Measurements from ENCODE around the gene ZNF746.
"Not testable (repeated sequence)": the region's sequence is repeated elsewhere in the genome, so short reads cannot be mapped to it uniquely, and the experiment has no call there.

ZNF746 gene

DNA sequence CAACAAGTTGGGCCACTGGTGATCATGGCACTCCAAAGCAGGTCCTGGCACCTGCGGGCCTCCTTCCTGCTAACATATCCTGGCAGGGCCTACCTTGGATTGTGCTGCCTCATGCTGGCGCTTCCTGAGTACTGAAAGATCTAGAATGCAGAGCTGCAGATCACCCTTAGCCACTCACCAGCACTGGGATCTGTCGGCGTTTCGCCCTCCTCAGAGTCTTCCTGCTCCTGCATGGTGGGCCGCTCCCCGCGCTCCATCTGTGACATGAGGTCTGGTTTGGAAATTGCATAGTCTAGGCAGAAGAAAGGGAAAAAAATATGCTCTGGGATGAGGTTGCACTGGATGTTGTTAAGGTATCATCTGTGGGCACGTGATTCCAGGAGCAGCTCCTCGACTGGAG is 46.8 kb downstream of the ZNF746 start:
- TF ChIP-seq, protein P1, sequence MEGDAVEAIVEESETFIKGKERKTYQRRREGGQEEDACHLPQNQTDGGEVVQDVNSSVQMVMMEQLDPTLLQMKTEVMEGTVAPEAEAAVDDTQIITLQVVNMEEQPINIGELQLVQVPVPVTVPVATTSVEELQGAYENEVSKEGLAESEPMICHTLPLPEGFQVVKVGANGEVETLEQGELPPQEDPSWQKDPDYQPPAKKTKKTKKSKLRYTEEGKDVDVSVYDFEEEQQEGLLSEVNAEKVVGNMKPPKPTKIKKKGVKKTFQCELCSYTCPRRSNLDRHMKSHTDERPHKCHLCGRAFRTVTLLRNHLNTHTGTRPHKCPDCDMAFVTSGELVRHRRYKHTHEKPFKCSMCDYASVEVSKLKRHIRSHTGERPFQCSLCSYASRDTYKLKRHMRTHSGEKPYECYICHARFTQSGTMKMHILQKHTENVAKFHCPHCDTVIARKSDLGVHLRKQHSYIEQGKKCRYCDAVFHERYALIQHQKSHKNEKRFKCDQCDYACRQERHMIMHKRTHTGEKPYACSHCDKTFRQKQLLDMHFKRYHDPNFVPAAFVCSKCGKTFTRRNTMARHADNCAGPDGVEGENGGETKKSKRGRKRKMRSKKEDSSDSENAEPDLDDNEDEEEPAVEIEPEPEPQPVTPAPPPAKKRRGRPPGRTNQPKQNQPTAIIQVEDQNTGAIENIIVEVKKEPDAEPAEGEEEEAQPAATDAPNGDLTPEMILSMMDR (IDR thresholded peaks at IDR 0.05): no peak
- H3K9me3 ChIP-seq: no peaks in the 10 kb centered on the region
- H3K36me3 ChIP-seq: peaks cover 9% of the 10 kb centered on the region
- H3K27me3 ChIP-seq: no peaks in the 10 kb centered on the region
- H3K27ac ChIP-seq: no peak overlapping the region
- H3K4me1 ChIP-seq (ENCODE audit: control insufficient read depth in 1 of 2, insufficient read depth in 1 of 2, low read depth in 1 of 2, low read length in 1 of 2): no peaks in the 10 kb centered on the region
- no peak overlapping the region for H3K4me3 ChIP-seq (ENCODE audit: low read depth in 1 of 2, low read length in 1 of 2)

DNA sequence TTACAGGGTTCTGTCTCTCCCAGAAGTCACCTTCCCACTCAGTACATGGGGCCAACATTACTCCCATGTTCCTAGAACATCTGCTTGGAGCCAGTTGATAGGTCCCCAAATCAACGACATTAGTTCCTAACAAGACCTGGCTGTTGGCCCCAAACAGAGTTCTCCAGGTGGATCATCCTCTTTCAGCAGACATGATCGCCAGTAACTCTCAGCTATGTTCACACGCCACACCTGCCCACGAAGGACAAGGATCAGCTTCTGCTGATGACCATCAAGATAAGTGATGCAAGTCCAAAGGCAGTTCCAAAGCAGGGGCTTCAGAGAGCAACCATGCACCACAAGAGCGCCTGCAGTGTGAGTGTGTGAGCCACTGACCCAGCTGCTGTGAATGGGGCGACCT is 47.7 kb downstream of the ZNF746 start:
- Histone ChIP-seq H3K27ac (no peak overlapping the region), H3K4me1 (ENCODE audit: control insufficient read depth in 1 of 2, insufficient read depth in 1 of 2, low read depth in 1 of 2, low read length in 1 of 2) (no peaks in the 10 kb centered on the region), H3K27me3 (no peaks in the 10 kb centered on the region), H3K36me3 (peaks cover 9% of the 10 kb centered on the region), H3K9me3 (no peaks in the 10 kb centered on the region), H3K4me3 (ENCODE audit: low read depth in 1 of 2, low read length in 1 of 2) (no peak overlapping the region)
- TF ChIP-seq, protein P1 (IDR thresholded peaks at IDR 0.05): no peak

DNA sequence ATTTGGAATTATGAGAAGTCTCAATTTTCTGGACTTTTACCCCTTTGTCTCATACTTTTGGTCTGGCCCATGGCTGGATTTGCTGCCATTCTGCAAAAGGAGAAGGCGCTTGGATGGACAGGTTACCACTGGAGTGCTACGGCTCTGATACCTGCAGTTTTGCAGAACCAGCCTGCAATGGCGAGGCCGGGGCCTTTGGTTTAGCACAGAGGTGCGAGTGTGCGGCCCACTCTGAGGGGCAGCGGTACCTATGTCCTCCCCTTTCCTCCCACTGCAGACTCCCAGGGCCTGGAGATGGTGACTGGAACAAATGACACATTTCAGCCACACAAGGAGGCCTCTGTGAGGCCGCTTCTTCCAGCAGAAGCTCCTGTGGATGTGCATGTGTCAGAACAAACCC is 48.6 kb downstream of the ZNF746 start:
- no peaks in the 10 kb centered on the region for H3K4me1 ChIP-seq (ENCODE audit: control insufficient read depth in 1 of 2, insufficient read depth in 1 of 2, low read depth in 1 of 2, low read length in 1 of 2)
- no peak overlapping the region for H3K4me3 ChIP-seq (ENCODE audit: low read depth in 1 of 2, low read length in 1 of 2)
- H3K27me3 ChIP-seq: no peaks in the 10 kb centered on the region
- H3K27ac ChIP-seq: no peak overlapping the region
- H3K36me3 ChIP-seq: peaks cover 9% of the 10 kb centered on the region
- no peaks in the 10 kb centered on the region for H3K9me3 ChIP-seq
- TF ChIP-seq, protein P1 (IDR thresholded peaks at IDR 0.05): no peak

DNA sequence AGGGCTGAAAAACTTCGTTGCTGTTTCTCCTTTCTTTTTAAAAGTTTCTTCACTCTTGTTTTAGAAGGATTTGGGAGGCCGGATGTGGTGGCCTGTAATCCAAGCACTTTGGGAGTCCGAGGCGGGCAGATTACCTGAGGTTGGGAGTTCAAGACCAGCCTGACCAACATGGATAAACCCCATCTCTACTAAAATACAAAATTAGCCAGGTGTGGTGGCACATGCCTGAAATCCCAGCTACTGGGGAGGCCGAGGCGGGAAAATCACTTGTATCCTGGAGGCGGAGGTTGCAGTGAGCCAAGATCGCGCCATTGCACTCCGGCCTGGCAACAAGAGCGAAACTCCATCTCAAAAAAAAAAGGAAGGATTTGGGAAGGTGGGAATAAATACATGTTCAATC is 51.6 kb downstream of the ZNF746 start:
- H3K36me3 ChIP-seq; H3K27me3 ChIP-seq; H3K4me3 ChIP-seq (ENCODE audit: low read depth in 1 of 2, low read length in 1 of 2); H3K9me3 ChIP-seq; H3K27ac ChIP-seq; H3K4me1 ChIP-seq (ENCODE audit: control insufficient read depth in 1 of 2, insufficient read depth in 1 of 2, low read depth in 1 of 2, low read length in 1 of 2): not testable (repeated sequence)

DNA sequence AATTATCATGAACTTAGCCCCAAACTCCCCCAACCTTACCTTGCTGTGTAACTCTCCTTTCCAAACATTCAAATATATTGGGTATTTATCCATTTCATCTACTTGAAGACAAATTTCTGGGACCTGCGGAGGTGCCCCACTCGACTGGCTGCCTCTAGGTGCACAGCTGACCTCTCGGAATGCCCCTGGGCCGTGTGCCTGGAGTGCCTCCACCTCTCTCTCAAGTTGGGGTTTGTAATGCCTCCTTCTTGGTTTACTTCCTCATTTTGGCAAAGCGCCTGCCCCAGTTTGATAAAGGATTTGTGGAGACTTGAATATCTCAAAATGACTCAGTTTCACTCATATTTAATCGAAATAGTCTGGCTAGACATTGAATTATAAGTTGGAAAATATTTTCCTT is 53.3 kb downstream of the ZNF746 start:
- Histone ChIP-seq H3K4me1 (ENCODE audit: control insufficient read depth in 1 of 2, insufficient read depth in 1 of 2, low read depth in 1 of 2, low read length in 1 of 2) (no peaks in the 10 kb centered on the region), H3K36me3 (no peaks in the 10 kb centered on the region)

DNA sequence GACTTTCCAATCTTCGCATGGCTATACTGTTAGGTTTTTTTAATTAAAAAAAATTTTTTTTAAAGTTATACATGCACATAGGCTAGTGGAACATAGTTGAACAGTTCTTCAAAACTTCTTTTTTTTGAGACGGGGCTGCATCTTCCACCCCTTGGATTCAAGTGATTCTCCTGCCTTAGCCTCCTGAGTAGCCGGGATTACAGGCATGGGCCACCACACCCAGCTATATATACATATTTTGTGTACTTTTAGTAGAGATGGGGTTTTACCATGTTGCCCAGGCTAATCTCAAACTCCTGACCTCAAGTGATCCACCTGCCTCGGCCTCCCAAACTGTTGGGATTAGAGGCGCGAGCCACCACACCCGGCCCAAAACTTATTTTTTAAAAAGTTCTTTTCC is 54.1 kb downstream of the ZNF746 start:
- Histone ChIP-seq H3K36me3 (no peaks in the 10 kb centered on the region), H3K27me3 (no peaks in the 10 kb centered on the region), H3K4me3 (ENCODE audit: low read depth in 1 of 2, low read length in 1 of 2) (no peak overlapping the region), H3K4me1 (ENCODE audit: control insufficient read depth in 1 of 2, insufficient read depth in 1 of 2, low read depth in 1 of 2, low read length in 1 of 2) (no peaks in the 10 kb centered on the region), H3K27ac (no peak overlapping the region), H3K9me3 (no peaks in the 10 kb centered on the region)
- TF ChIP-seq, protein P1 (IDR thresholded peaks at IDR 0.05): no peak

More for the DNA sequence above, 53.3 kb downstream of the ZNF746 start:
- TF ChIP-seq, protein P1 (IDR thresholded peaks at IDR 0.05): no peak
- Histone ChIP-seq H3K4me3 (ENCODE audit: low read depth in 1 of 2, low read length in 1 of 2) (no peak overlapping the region), H3K9me3 (no peaks in the 10 kb centered on the region), H3K27ac (no peak overlapping the region), H3K27me3 (no peaks in the 10 kb centered on the region)
